HepG2 (cell line): ENCODE data around the gene DIP2C. TPM values are rescaled to one million over a fixed set of nuclear protein-coding genes. Genes with fewer than 3 reads are reported as not detected.
A peak's percentile ranks its signal among the peaks of the same experiment; 100 is the strongest.
"Not testable (repeated sequence)": the region's sequence is repeated elsewhere in the genome, so short reads cannot be mapped to it uniquely, and the experiment has no call there.

Source experiments
- ATAC-seq: fragments of 200-7000 bp; cut with Tn5 transposase; 3 replicates; pipeline ENCODE4 v1.9.1; 2020; ENCODE audit warnings: mild to moderate bottlenecking, moderate library complexity
- BruUV-seq: library from RNA; stranded (reverse); fragments of 400-500 nt; replicated peaks from 2 replicates; lab custom pipeline; 2021; lab: Mats Ljungman, UMichigan
- CTCF ChIA-PET: fragments of 300-600 bp; formaldehyde crosslinking; extraction: SDS; loops from one replicate; lab custom pipeline; 2021; ENCODE audit warnings: low total read pairs, inconsistent platforms, low intra/inter-chr PET ratio; lab: Yijun Ruan, JAX
- POLR2A ChIA-PET: fragments of 350-600 bp; sonication (Branson Sonifier 250); formaldehyde crosslinking; loops from one replicate; lab custom pipeline; 2020; ENCODE audit warnings: antibody characterized with exemption, inconsistent platforms; lab: Yijun Ruan, JAX
- DNase-seq: peaks from one replicate; pipeline ENCODE4 v3.0.0-alpha.2; 2015; ENCODE audit warnings: low spot score
- FAIRE-seq: peaks from 3 replicates; lab custom pipeline; 2011; peaks lifted over from hg19 to GRCh38; lab: Jason Lieb, UNC
- H2AFZ ChIP-seq: one replicate; pipeline ENCODE4 v1.6.1; 2011; ENCODE audit warnings: low read length, inconsistent platforms
- H3K27ac ChIP-seq: fragments of 300-600 bp; 3 replicates; pipeline ENCODE4 v1.8.0; 2011; ENCODE audit warnings: mixed run types, mild to moderate bottlenecking, mixed read lengths, low read length, inconsistent platforms; ENCODE audit not compliant: insufficient read depth; ENCODE audit errors: extremely low read length
- H3K27me3 ChIP-seq, 2 experiments: fragments of 200-600 bp in 1 of 2; 2 replicates in 1 of 2; 3 replicates in 1 of 2; pipeline versions ENCODE4 v1.6.0 to v1.8.0; 2011; ENCODE audit warnings: low read length in 2 of 2, mild to moderate bottlenecking in 2 of 2, moderate library complexity in 2 of 2, inconsistent platforms in 1 of 2; ENCODE audit not compliant: insufficient read depth in 2 of 2, control insufficient read depth in 1 of 2
- H3K36me3 ChIP-seq, 2 experiments: fragments of 200-600 bp in 1 of 2; replicated peaks in 1 of 2; 2 replicates in 1 of 2; 3 replicates in 1 of 2; pipeline versions ENCODE4 v1.5.1 to v1.8.0; 2011; ENCODE audit warnings: low read length in 2 of 2, inconsistent platforms in 1 of 2; ENCODE audit not compliant: insufficient read depth in 2 of 2, control insufficient read depth in 1 of 2
- H3K4me1 ChIP-seq: 2 replicates; pipeline ENCODE4 v1.5.1; 2012; ENCODE audit warnings: low read length, inconsistent platforms; ENCODE audit not compliant: insufficient read depth
- H3K4me2 ChIP-seq: 2 replicates; pipeline ENCODE4 v1.6.0; 2011; ENCODE audit warnings: low read depth, low read length, inconsistent platforms
- H3K4me3 ChIP-seq, 3 experiments: fragments of 200-600 bp in 1 of 3; sonication (generic), shearing (Covaris generic) in 1 of 3; replicated peaks in 1 of 3; 2 replicates each; pipeline ENCODE4 v1.5.1; 2011 to 2016; ENCODE audit warnings: low read length in 3 of 3, inconsistent platforms in 2 of 3, low read depth in 2 of 3, mild to moderate bottlenecking in 2 of 3, control low read depth in 1 of 3, mixed read lengths in 1 of 3; ENCODE audit not compliant: insufficient read depth in 1 of 3
- H3K79me2 ChIP-seq: one replicate; pipeline ENCODE4 v1.6.1; 2011; ENCODE audit warnings: low read length, inconsistent platforms; ENCODE audit not compliant: insufficient read depth
- H3K9ac ChIP-seq: 2 replicates; pipeline ENCODE4 v1.6.0; 2011; ENCODE audit warnings: mild to moderate bottlenecking, low read depth, low read length, inconsistent platforms; ENCODE audit not compliant: insufficient read depth
- H3K9me3 ChIP-seq: 2 replicates; pipeline ENCODE4 v1.5.1; 2012; ENCODE audit warnings: mild to moderate bottlenecking, low read length
- H4K20me1 ChIP-seq: 2 replicates; pipeline ENCODE4 v1.6.0; 2011; ENCODE audit warnings: inconsistent platforms, mild to moderate bottlenecking, low read length, moderate library complexity; ENCODE audit not compliant: insufficient read depth
- CBX1 ChIP-seq: IDR thresholded peaks from one replicate; pipeline ENCODE4 v1.6.1; 2016; ENCODE audit warnings: antibody characterized with exemption, low read depth
- ZBTB38 ChIP-seq: sonication (generic); formaldehyde crosslinking; IDR thresholded peaks from 2 replicates; pipeline ENCODE4 v1.5.1; 2020; ENCODE audit warnings: mild to moderate bottlenecking, missing genetic modification reagents
- WGBS: methylation state at CpG from one replicate; pipeline ENCODE4 v1.1.6; 2017; ENCODE audit warnings: low lambda C conversion rate; 5-methylcytosine and 5-hydroxymethylcytosine counted together
- in situ Hi-C: cut with HindIII; loops from 2 replicates; pipeline ENCODE4 v1.10.0; 2017; ENCODE audit warnings: low pct_unique_long_range_greater_than_20kb; ENCODE audit not compliant: extremely low pct_ligation_motif_present
- intact Hi-C: fragments of 100-400 bp; cut with micrococcal nuclease; formaldehyde crosslinking; loops from one replicate; pipeline ENCODE4 v1.10.0; 2022; ENCODE audit not compliant: unreplicated experiment
- polyA plus RNA-seq, 8 experiments: library from polyadenylated mRNA; depleted of rRNA in 3 of 8; stranded (reverse) in 7 of 8; unstranded in 1 of 8; fragments of >200 nt; fragmentation: Illumina TruSeq in 4 of 8; extraction: Trizol in 4 of 8; gene quantifications; 2 replicates each; pipeline versions ENCODE4 v1.2.1 to v1.2.3, GENCODE V29; 2011 to 2016; ENCODE audit warnings: low read depth in 4 of 8, missing spikeins in 1 of 8, mixed read lengths in 1 of 8; ENCODE audit not compliant: insufficient read depth in 1 of 8
- total RNA-seq, 5 experiments: library from RNA; depleted of rRNA; stranded (reverse); fragments of >200 nt; fragmentation: Illumina TruSeq; extraction: Trizol; gene quantifications; 2 replicates each; pipeline ENCODE4 v1.2.3, GENCODE V29; 2016; ENCODE audit warnings: low read depth in 1 of 5

Gene DIP2C
- total and polyA plus RNA-seq, 2 of the 13 experiments (the other 11 are each of a cell fraction or from before 2014, with no cell fraction given) = 2.2 to 2.7 TPM

DNA sequence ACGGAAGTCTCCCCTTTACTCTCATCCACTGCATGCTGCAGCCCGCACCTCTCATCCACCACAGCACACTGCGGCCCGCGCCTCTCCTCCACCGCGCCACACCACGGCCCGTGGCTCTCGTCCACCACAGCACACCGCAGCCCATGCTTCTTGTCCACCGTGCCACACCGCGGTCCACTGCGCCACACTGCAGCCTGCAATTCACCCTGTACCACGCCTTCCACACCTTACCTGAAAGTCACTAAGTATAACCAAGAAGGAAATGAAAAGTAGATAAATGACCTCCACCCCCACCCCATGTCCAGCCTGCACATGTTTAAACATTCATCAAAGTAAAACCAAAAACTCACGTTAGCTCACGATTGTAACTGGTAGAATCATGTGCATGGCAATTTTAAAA lies 176.1 kb downstream of the DIP2C start:
- Histone ChIP-seq H3K79me2 (no peaks in the 10 kb centered on the region), H2AFZ (no peak overlapping the region), H3K4me1 (peaks cover 33% of the 10 kb centered on the region), H3K4me3 (no peak overlapping the region), H3K9me3 (no peaks in the 10 kb centered on the region), H3K4me2 (no peak overlapping the region), H4K20me1 (no peaks in the 10 kb centered on the region; the same call in none of the 2 replicates), H3K9ac (no peak overlapping the region), H3K27me3 (no peaks in the 10 kb centered on the region), H3K36me3 (no peaks in the 10 kb centered on the region), H3K27ac (no peak overlapping the region)
- no peak for FAIRE-seq
- DNase-seq = no peak
- no TSS peak for BruUV-seq
- TF ChIP-seq CBX1 = no peak
- 0 out of 2 replicates have a peak, but pooled peaks have one; percentile 21 for TF ChIP-seq ZBTB38 (CRISPR knock-in tag)
- ChIA-PET POLR2A (no interaction called here), CTCF (no interaction called here)
- ATAC-seq = no peak
- in situ Hi-C loops = loop anchor here (5.0 kb wide), 1 partner anchor 274 kb away; no protein-coding TSS in a partner anchor
- intact Hi-C loops = no loop called here
- WGBS = 96% methylated on average over 18 of the region's 18 CpGs

DNA sequence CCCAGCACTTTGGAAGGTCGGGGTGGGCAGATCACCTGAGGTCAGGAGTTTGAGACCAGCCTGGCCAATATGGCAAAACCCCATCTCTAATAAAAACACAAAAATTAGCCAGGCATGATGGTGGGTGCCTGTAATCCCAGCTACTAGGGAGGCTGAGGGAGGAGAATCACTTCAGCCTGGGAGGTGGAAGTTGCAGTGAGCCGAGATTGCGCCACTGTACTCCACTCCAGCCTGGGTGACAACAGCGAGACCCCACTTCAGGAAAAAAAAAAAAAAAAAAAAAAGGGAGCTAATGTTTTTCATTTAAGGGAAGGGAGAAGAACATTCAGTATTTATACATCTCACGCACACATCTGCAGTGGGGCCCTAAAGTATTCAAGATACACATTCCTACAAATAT lies 176.8 kb downstream of the DIP2C start:
- DNase-seq, FAIRE-seq, H3K9me3 ChIP-seq, CTCF ChIA-PET, BruUV-seq, H3K4me2 ChIP-seq, H3K9ac ChIP-seq, H3K27ac ChIP-seq, ATAC-seq, POLR2A ChIA-PET, intact Hi-C loops, H3K79me2 ChIP-seq, H3K36me3 ChIP-seq, H2AFZ ChIP-seq, H4K20me1 ChIP-seq, H3K27me3 ChIP-seq, H3K4me3 ChIP-seq: not testable (repeated sequence)
- WGBS = 97% methylated on average over 5 of the region's 5 CpGs
- in situ Hi-C loops = loop anchor here (5.0 kb wide), 1 partner anchor 275 kb away; no protein-coding TSS in a partner anchor
- H3K4me1 ChIP-seq = peaks cover 26% of the 10 kb centered on the region
